ENCODE data around the gene GPC6.
A peak's percentile ranks its signal among the peaks of the same experiment; 100 is the strongest.

The GPC6 gene

DNA sequence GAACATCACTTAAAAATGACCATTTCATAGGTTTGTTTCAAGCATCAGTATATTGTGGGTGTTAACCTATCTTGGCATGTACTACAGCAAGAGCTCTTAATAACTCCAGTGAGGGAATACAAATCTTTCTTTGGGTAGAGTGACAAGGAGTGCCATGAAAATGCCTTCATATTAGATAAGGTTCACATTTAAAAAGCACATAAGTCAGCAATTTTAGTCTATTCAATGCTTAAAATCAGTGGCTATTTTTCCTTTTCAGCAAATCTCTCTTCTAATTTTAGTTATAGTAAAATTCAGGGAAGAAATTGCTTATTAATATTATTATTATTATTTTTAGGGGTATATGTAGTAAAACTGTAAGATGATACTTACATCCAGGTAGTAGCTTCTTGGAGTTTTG lies 291.1 kb downstream of the GPC6 start:
- DNase-seq, result no peak

- peak in 1 of 3 experiments; percentile 30 for DNase-seq
These were observed 294.7 kb downstream of the GPC6 start for GRCh38 chr13:93521307-93521706.

- no peak for DNase-seq
These were observed 295.9 kb downstream of the GPC6 start for GRCh38 chr13:93522501-93522900.

DNA sequence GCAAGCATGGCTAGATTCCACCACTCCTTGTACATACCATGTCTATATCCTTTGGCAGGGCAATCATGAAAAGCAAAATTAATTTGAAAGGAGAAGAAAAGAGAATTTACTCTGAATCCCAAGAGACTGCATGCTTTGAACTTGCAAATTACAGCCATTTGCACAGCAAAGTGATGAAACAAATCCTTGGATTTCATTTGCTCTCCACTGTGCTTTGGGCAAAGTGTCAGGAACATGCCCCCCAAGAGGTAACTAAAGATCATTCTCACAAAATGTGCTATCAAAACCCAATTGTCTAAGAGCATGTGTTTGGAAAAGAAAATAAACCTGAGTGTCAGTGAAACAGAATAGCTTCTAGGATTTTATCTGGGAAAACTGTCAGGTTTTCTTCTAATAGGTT lies 298.5 kb downstream of the GPC6 start:
- no peak for DNase-seq

DNA sequence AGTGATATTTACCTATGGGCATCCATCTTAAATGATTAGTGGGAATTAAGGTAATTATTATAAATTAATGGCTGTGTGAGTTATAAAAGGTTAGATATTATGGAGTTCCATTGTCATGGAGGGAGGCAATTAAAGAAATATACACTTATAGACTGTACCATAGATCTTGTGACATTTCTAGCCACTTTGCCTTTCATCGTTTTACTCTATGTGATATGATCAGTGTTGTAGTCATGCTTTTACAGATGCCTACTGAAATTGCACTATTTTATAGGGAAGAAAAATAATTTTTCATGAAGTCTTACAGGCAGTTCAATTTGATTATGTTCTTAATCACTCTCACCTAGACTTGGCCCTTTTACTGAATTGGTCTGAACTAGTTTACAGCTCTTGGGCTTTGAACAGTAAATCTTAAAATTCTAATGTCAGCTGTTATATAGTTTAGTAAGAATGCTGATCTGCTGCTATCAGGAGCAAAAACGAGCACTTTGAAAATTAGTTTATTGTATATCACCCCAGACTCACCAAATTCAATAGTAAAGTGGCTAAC lies 301.2 kb downstream of the GPC6 start:
- peak in 1 of 3 experiments; percentile 56 for DNase-seq

DNA sequence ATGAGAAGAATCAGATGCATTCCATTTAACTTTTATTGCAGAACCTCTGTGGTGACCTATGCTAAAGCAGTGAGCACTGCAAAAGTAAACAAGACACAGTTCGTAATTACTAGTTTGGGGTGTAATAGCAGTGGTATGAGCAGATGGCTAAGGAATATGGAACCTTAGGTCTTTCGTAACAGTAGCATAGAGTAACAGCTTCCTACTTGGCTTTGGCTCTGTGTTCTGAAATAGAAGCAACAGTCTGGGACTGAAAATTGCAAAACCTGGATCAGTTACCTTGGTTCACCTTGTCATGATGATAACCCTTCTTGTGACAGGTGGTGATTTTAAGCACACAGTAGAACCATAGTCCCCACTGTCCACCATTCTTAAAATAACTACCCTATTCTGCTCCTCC lies 303.4 kb downstream of the GPC6 start:
- peak in 1 of 3 experiments; percentile 53 for DNase-seq

GRCh38 chr13:93534181-93534700 lies 307.6 kb downstream of the GPC6 start:
- DNase-seq, result peak in 1 of 3 experiments; percentile 24

DNA sequence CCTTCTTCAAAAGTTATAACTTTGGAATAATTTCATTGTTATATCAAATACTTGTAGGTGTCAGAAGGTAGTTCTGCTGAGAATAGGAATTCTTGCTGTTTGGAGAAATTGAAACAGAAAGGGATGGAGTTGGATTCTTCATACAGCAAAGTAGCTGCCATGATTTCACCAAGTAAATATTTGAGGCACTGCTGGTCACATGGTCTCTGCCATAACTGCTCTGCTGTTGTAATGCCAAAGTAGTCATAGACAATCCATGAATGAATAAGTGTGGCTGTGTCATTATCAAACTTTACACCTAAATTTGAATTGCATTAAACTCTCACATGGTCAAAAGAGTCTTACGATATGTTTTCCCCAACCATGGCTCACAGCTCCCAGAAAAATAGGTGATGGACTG lies 308.6 kb downstream of the GPC6 start:
- no peak for DNase-seq

GRCh38 chr13:93539914-93540313 lies 313.3 kb downstream of the GPC6 start:
- DNase-seq, result no peak

DNA sequence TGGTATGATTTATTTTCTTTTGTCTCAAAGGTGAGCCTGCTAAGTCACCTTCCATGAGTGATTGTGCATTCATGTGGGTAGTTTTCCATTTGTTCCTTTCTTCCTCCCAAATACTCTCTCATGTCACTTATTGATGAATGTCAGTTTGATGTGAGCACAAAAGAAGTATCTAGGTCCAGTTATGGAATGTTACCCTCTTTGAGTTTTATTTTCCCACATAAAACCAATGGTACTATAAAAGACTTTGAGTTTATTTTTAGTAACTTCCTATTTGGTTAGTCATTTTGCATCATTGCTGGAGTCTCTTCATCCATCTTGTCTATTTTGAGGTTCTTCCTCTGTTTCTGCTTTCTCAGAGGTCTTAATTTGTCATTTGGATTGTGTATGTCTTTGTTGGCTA lies 321.3 kb downstream of the GPC6 start:
- DNase-seq, result no peak

- no peak for DNase-seq
These were observed 322.9 kb downstream of the GPC6 start for GRCh38 chr13:93549326-93550005.

DNA sequence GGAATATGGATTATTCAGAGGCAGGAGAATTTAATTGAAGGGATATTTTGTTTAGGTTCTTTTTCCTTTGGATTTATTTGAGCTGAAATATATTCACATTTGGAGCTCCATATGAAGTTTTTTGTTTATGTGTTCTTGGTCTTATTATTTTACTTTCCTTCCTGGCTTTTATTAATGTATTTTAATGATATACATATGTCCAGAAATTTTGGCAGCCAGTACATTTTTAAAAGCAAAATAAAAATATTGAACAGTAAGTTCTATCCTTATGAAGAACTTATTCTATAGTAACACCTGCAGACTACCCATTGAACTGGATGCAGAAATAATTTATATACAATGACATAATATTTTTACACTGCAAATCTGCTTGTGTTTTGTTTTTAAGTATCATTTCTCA lies 323.6 kb downstream of the GPC6 start:
- DNase-seq, result no peak

- peak in 1 of 3 experiments; percentile 45 for DNase-seq
These were observed 326.0 kb downstream of the GPC6 start for GRCh38 chr13:93552596-93552995.

- DNase-seq, result no peak
These were observed 327.9 kb downstream of the GPC6 start for GRCh38 chr13:93554514-93554913.

DNA sequence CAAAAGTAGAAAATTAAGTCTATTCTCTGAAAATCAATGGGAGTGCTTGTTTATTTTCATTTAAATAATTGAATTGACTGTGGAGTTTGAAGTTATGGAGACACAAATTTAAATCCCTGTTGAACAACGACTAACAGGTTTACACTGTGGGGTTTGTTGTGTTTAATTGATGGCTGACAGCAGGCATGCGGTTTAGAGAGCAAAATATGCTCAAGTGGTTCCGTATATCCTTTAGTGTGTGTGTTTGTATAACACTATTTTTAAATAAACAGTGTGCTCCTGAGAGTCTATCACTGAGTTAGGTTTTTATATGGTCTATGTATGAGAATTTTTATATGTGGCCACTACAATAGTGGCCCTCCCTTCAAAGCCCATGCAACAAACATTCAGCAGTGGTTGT lies 332.0 kb downstream of the GPC6 start:
- DNase-seq, result peak in 2 of 3 experiments; percentile 15 to 73

- peak in 1 of 3 experiments; percentile 11 for DNase-seq
These were observed 333.1 kb downstream of the GPC6 start for GRCh38 chr13:93559718-93560117.

DNA sequence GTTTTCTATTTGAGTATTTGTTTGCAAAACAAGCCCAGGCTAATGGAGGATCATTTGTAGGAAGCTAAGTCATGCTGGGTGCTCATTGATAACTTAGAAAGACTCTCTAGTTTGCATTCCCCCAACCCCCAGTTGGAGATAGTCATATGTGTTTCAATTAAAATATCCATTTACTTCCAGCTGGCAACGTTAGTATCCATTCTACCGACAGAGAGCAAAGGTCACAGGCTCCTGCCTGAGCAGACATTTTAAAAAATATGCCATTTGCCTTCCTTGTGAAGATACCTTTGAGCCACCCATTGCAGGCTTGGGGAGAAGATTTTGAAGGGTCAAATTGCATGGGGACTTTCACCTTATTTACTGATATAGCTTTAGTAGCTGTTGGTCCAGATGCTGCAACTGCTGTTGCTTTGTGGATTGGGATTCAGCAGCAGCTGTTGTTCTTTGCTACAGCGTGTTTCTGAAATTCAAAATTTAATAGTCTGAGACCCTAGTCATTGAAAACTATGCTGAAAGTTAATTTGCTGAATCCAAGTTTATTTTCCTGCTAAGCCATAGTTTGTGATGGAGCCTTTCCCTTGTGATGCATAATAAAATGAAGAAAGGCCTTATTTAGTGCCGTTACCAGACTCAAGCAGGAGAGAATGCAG lies 335.1 kb downstream of the GPC6 start:
- DNase-seq, result peak in 1 of 3 experiments; percentile 24

DNA sequence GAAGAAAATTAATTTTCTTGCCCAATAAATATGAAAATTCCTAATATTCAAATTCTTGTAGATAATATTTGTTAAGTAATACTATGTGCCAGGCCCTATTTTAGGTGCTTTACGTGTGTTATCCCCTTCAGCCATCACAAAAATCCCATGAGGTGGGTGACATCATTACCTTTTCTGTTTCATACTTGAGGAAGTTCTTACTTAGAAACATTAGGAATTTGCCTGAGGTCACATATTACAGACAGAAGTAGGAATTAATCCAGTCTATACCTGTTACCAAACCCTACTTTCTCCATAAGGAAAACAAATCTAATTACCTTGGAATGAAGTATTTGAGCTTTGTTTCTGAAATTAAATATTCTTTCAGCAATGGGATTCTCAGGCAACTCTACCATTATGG lies 336.1 kb downstream of the GPC6 start:
- no peak for DNase-seq

DNA sequence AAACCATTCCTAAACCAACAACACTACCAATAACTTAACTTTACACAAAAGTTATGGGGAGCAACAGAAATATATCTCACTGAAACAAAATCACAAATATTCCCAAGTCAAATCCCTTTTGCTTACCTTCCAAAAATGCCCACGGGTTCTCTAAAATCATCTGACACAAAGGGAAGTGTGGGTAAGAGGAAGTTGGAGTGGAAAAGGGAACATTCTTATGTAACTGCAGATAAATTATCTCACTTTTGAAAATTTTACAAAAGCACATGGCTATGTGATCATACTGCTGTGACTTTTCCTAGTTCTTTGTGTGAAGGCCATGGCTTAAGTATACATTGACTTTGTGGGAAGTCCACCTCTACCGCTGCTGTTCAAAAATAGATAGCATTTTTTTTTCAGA lies 350.5 kb downstream of the GPC6 start:
- DNase-seq, result no peak

- DNase-seq, result peak in 2 of 3 experiments; percentile 29 to 34
These were observed 363.2 kb downstream of the GPC6 start for GRCh38 chr13:93589788-93590187.

DNA sequence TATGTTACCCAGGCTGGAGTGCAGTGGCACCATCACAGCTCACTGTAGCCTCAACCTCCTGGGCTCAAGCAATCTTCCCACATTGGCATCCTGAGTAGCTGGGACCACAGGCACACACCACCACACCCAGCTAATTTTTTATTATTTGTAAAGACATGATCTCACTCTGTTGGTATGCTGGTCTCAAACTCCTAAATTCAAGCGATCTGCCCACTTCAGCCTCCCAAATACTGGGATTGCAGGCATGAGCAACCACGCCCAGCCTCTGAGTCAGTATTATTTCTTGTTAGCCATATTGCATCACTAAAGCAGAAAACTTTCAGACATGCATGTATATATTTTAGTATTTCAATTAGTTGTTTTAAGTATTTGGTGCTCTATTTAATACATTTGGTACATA lies 376.4 kb downstream of the GPC6 start:
- DNase-seq, result no peak

- no peak for DNase-seq
These were observed 388.2 kb downstream of the GPC6 start for GRCh38 chr13:93614776-93615175.

- DNase-seq, result no peak
These were observed 393.7 kb downstream of the GPC6 start for GRCh38 chr13:93620181-93620765.

DNA sequence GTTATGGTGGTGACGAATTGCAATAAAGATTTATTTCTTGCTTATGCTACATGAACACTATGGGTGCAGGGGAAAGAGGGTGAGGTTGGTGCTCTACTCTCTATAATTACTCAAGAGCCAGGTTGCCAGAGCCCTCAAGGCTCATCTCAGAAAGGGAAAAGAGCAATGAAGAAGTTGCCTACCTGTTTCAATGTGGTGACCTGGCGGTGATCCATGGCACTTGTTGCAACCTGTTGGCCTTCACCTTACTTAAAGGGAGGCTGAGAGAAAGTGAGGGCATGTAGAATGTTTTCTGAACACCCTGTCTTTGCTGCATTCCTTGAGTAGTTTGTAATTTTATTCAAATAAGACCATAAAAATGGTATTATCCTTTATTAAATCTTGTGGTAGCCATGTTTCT lies 394.4 kb downstream of the GPC6 start:
- no peak for DNase-seq
